Measurements from ENCODE around the gene TMEM18.

TMEM18 gene

DNA sequence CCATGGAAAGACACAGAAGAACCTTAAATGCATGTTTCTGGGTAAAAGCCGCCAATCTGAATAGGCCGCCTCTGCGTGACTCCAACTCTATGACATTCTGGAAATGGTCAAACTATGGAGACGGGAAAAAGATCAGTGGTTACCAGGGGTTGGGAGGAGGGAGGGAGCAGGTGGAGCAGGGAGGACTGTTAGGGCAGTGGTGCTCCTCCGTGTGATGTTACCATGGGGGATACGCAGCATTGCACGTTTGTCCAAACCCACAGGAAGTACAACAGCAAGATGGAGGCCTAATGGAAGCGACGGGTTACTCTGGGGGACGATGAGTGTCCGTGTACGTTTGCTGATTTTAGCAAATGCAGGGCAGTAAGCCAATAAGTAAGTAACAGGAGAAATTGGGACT is 17.2 kb downstream of the TMEM18 start:
- DNase-seq (ENCODE audit: insufficient read length, low spot score) (no peak), FAIRE-seq (no peak)
- TF ChIP-seq POLR2A (IDR thresholded peaks at IDR 0.05; ENCODE audit: low read depth, low read length): no peak

DNA sequence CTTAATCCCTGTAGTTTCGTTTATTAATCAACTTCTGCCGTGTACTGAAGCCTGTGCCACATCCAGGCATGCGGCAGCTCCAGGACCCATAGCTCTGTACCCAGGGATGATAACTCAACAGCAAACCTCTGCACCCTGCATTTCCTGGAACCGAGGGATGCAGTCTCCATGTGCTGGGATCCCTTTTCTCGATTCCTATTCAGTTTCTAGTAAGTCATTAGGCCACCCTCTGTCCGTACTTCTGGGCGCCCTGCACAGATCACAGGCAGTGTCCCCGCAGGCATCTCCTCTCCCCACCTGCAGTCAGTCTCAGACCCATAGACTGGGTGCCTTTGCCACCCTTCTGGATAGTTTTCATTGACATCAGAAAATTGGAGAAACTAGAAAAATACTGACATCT is 18.8 kb downstream of the TMEM18 start:
- DNase-seq (ENCODE audit: insufficient read length, low spot score) (no peak), FAIRE-seq (no peak)
- no peak for TF ChIP-seq POLR2A (IDR thresholded peaks at IDR 0.05; ENCODE audit: low read depth, low read length)

DNA sequence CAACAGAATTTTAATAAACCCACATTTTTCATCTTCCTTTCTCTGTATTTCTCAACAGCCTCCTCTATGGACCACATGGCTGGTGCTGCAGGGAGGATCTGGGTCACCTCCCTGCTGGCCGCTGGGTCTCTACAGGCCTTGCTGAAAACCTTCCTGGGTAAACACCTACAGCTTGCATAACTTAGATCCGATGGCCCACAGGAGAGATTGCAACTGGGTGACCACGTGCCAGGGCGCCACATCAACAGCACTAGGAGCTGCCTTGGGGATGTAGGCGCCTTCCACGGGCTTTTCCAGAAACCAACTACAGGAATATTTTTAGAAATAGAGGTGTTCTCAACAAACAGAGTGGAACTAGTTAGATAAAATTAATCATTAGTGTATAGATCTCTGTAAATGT is 19.4 kb downstream of the TMEM18 start:
- no peak for TF ChIP-seq POLR2A (IDR thresholded peaks at IDR 0.05; ENCODE audit: low read depth, low read length)
- no peak for FAIRE-seq

DNA sequence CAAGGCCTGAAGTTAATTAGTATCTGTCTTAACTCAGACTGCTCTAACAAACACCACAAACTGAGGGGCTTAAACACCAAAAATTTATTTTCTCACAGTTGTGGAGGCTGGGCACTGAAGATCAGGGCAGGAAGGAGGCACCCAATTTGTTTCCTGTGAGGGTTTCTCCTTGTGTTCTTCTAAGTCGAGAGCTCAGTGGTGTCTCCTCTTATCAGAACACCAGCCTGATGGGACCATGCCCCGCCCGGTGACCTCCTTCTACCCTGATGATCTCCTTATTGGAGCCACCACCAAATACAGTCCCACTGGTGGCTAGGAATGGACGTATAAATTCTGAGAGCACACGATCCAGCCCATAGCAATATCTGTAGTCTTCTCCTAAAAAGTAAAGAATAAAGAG is 20.5 kb downstream of the TMEM18 start:
- FAIRE-seq: no peak
- no peak for TF ChIP-seq POLR2A (IDR thresholded peaks at IDR 0.05; ENCODE audit: low read depth, low read length)
- DNase-seq (ENCODE audit: insufficient read length, low spot score): no peak

More for the DNA sequence above, 19.4 kb downstream of the TMEM18 start:
- DNase-seq (ENCODE audit: insufficient read length, low spot score): no peak

- no peak for TF ChIP-seq POLR2A (IDR thresholded peaks at IDR 0.05; ENCODE audit: low read depth, low read length)
- DNase-seq (ENCODE audit: insufficient read length, low spot score) (no peak), FAIRE-seq (no peak)
These were observed 21.6 kb downstream of the TMEM18 start for GRCh38 chr2:655626-656025.

DNA sequence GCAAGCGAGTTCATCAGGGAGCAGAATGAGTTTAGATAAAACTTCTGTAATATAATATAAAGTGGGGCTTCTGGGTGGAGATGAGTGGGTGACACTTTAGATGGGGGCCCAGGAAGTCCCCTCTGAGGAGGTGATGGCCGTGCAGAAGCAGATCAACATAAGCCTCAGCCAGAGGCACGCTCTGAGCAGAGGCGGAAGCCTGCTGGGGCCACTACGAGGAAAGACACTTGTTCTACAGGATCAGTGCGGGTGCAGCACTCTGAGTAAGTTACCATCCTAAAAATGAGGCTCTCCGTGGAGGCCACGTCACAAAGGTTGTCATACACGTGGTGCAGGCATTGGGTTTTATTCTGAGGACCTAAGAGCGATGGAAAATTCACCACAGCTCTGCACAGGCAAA is 22.3 kb downstream of the TMEM18 start:
- no peak for TF ChIP-seq POLR2A (IDR thresholded peaks at IDR 0.05; ENCODE audit: low read depth, low read length)
- no peak for DNase-seq (ENCODE audit: insufficient read length, low spot score)
- FAIRE-seq: no peak

GRCh38 chr2:653645-654425 is 23.4 kb downstream of the TMEM18 start:
- FAIRE-seq: no peak
- DNase-seq (ENCODE audit: insufficient read length, low spot score): no peak
- TF ChIP-seq POLR2A (IDR thresholded peaks at IDR 0.05; ENCODE audit: low read depth, low read length): no peak

DNA sequence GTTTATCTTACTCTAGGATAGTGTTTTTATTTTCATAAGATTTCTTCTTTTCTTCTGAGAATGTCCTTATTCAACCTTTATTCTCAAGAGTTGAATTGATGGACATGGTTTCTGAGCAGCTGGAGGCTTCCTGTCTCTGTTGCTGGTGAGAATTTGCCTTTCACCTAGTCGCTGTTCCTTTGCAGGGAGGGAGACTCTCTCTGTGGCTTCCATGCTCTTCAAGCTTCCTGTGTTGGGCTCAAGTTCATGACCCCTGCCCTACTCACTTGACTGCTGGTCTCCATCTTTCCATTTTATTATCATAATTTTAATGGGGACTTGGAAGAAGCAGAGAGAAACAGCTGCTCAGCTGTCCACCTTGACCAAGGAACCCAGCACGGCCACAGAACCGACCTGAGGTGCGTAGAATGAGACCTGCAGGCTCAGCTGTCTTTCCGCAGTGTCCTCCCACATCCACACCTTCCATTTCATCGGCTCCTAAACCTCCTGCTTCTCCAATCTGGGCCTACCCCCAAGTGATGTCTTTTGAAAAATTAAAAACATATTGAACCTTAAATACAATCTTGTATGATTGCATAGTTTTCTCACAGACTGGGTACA is 24.2 kb downstream of the TMEM18 start:
- FAIRE-seq (no peak), DNase-seq (ENCODE audit: insufficient read length, low spot score) (no peak)
- TF ChIP-seq POLR2A (IDR thresholded peaks at IDR 0.05; ENCODE audit: low read depth, low read length): no peak

DNA sequence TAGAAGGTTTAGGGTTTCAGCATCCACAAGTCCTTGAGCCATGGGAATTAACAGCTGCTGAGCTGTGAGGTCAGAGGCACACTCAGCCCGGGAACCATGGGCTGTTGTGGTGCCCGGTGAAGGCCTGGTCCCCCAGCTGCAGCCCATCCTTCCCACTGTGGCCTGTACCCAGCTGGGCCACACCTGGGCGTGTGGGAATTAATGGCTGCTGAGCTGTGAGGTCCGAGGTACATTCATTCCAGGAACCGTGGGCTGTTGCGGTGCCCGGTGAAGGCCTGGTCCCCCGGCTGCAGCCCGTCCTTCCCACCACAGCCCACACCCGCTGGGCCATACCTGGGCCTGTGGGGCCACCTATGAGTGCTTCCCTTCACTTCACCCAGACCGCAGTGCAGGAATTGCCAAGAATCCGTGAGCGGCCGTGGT is 25.2 kb downstream of the TMEM18 start:
- FAIRE-seq (no peak), DNase-seq (ENCODE audit: insufficient read length, low spot score) (no peak)
- no peak for TF ChIP-seq POLR2A (IDR thresholded peaks at IDR 0.05; ENCODE audit: low read depth, low read length)

GRCh38 chr2:650343-651310 is 26.6 kb downstream of the TMEM18 start:
- no peak for TF ChIP-seq POLR2A (IDR thresholded peaks at IDR 0.05; ENCODE audit: low read depth, low read length)
- FAIRE-seq (no peak), DNase-seq (ENCODE audit: insufficient read length, low spot score) (no peak)

GRCh38 chr2:649426-650342 is 27.5 kb downstream of the TMEM18 start:
- DNase-seq (ENCODE audit: insufficient read length, low spot score) (no peak), FAIRE-seq (no peak)
- no peak for TF ChIP-seq POLR2A (IDR thresholded peaks at IDR 0.05; ENCODE audit: low read depth, low read length)

DNA sequence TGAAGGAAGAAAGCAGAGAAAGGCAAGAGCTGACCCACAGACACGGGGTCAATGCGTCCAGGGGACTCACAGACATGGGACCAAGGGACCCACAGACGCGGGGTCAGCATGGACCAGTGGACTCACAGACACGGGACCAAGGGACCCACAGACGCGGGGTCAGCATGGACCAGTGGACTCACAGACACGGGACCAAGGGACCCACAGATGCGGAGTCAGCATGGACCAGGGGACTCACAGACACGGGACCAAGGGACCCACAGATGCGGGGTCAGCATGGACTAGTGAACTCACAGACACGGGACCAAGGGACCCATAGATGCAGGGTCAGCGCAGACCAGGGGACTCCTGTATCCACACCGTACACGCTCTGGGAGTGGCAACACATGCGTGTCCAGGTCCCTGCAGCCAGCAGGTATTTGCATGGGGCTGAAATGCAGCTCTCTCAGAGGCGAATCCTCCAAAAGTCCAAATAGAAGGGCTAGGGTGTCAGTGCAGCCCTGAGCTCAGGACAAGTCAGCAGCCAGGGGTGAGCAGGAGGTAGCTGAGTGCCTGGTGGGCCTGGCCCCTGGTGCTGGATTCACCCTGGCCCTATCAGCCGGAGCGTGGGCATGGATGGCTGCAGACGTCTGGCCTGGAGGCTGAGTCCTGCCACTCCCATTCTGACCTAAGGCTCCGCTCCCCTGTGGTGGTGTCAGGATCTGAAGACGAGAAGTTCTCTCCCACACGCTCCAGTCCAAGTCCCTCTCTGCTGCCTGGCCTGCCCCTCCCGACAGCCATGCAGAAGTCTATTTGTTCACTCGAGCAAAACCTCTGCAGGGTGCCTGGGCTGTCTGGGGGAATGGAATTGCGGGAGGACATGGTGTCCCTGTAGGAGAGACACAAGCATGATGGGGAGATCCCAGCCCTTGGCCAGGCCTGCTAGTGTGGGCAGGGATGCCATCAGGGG is 28.5 kb downstream of the TMEM18 start:
- FAIRE-seq: no peak
- TF ChIP-seq POLR2A (IDR thresholded peaks at IDR 0.05; ENCODE audit: low read depth, low read length): no peak
- no peak for DNase-seq (ENCODE audit: insufficient read length, low spot score)

Measured in H54 (cell line).